ENCODE results near the gene PSENEN.

GRCh38 chr19:35719402-35720162, 25.9 kb upstream of the PSENEN start:
- TF ChIP-seq, protein P1, sequence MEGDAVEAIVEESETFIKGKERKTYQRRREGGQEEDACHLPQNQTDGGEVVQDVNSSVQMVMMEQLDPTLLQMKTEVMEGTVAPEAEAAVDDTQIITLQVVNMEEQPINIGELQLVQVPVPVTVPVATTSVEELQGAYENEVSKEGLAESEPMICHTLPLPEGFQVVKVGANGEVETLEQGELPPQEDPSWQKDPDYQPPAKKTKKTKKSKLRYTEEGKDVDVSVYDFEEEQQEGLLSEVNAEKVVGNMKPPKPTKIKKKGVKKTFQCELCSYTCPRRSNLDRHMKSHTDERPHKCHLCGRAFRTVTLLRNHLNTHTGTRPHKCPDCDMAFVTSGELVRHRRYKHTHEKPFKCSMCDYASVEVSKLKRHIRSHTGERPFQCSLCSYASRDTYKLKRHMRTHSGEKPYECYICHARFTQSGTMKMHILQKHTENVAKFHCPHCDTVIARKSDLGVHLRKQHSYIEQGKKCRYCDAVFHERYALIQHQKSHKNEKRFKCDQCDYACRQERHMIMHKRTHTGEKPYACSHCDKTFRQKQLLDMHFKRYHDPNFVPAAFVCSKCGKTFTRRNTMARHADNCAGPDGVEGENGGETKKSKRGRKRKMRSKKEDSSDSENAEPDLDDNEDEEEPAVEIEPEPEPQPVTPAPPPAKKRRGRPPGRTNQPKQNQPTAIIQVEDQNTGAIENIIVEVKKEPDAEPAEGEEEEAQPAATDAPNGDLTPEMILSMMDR (IDR thresholded peaks at IDR 0.05) = no peak
- no peak for TF ChIP-seq ZFX (IDR thresholded peaks at IDR 0.05; ENCODE audit: borderline replicate concordance)
